MM.1S (cell line): ENCODE measurements around the gene IFI44.

Experiments
- DNase-seq: peaks from one replicate; pipeline ENCODE4 v3.0.0-alpha.2; 2015
- H2AFZ ChIP-seq: fragments of 300-600 bp; sonication (generic); 2 replicates; pipeline ENCODE4 v1.6.0; 2016; ENCODE audit warnings: antibody characterized with exemption, low read length
- H3F3A ChIP-seq: fragments of 300-600 bp; sonication (generic); 2 replicates; pipeline ENCODE4 v1.6.1; 2016; ENCODE audit warnings: mild to moderate bottlenecking, antibody characterized with exemption, low read length, moderate library complexity, mixed read lengths; ENCODE audit not compliant: insufficient read depth
- H3K27ac ChIP-seq: fragments of 300-600 bp; sonication (generic); 2 replicates; pipeline ENCODE4 v1.5.1; 2016; ENCODE audit warnings: mild to moderate bottlenecking, low read length
- H3K27me3 ChIP-seq: fragments of 300-600 bp; sonication (generic); replicated peaks from 2 replicates; pipeline ENCODE4 v1.6.0; 2016; ENCODE audit warnings: low read length; ENCODE audit not compliant: insufficient read depth
- H3K36me3 ChIP-seq: fragments of 300-600 bp; sonication (generic); replicated peaks from 2 replicates; pipeline ENCODE4 v1.6.1; 2016; ENCODE audit warnings: mild to moderate bottlenecking, low read length, mixed read lengths; ENCODE audit not compliant: insufficient read depth
- H3K4me1 ChIP-seq: fragments of 300-600 bp; sonication (generic); 2 replicates; pipeline ENCODE4 v1.6.1; 2016; ENCODE audit warnings: low read length, mixed read lengths
- H3K4me2 ChIP-seq: fragments of 300-600 bp; sonication (generic); 2 replicates; pipeline ENCODE4 v1.6.0; 2016; ENCODE audit warnings: low read depth, low read length
- H3K4me3 ChIP-seq: fragments of 300-600 bp; sonication (generic); 2 replicates; pipeline ENCODE4 v1.5.1; 2016; ENCODE audit warnings: low read length, mixed read lengths
- H3K79me2 ChIP-seq: fragments of 300-600 bp; sonication (generic); 2 replicates; pipeline ENCODE4 v1.6.1; 2016; ENCODE audit warnings: mixed run types, low read length, mixed read lengths
- H3K9ac ChIP-seq: fragments of 300-600 bp; sonication (generic); 2 replicates; pipeline ENCODE4 v1.6.1; 2016; ENCODE audit warnings: low read length, mixed read lengths
- H3K9me2 ChIP-seq: fragments of 300-600 bp; sonication (generic); replicated peaks from 2 replicates; pipeline ENCODE4 v1.6.1; 2016; ENCODE audit warnings: mild to moderate bottlenecking, low read length, mixed read lengths; ENCODE audit not compliant: insufficient read depth
- H3K9me3 ChIP-seq: fragments of 300-600 bp; sonication (generic); replicated peaks from 2 replicates; pipeline ENCODE4 v1.6.1; 2016; ENCODE audit warnings: mild to moderate bottlenecking, low read length, mixed read lengths; ENCODE audit not compliant: insufficient read depth
- H4K20me1 ChIP-seq: fragments of 300-600 bp; sonication (generic); 2 replicates; pipeline ENCODE4 v1.6.1; 2016; ENCODE audit warnings: mild to moderate bottlenecking, low read length, moderate library complexity, mixed read lengths; ENCODE audit not compliant: insufficient read depth
- CTCF ChIP-seq: fragments of 300-600 bp; sonication (generic); IDR thresholded peaks from 2 replicates; pipeline ENCODE4 v1.5.1; 2016; ENCODE audit warnings: antibody characterized with exemption, low read length, mixed read lengths
- EZH2 ChIP-seq: fragments of 300-600 bp; sonication (generic); optimal IDR thresholded peaks from 2 replicates; pipeline ENCODE3; 2017; ENCODE audit warnings: low read depth, mild to moderate bottlenecking, antibody characterized with exemption, low read length, mixed read lengths
- EZH2phosphoT487 ChIP-seq: fragments of 300-600 bp; sonication (generic); IDR thresholded peaks from 2 replicates; pipeline ENCODE4 v1.6.1; 2018; ENCODE audit warnings: antibody characterized with exemption, low read length

The IFI44 gene

GRCh38 chr1:78651241-78651640, 1.6 kb downstream of the IFI44 start:
- Histone ChIP-seq H3K9me2 (no peaks in the 10 kb centered on the region), H2AFZ (no peak overlapping the region), H3K79me2 (no peaks in the 10 kb centered on the region), H3K9ac (no peak overlapping the region), H3F3A (no peaks in the 10 kb centered on the region; the same call in 1 of the 2 replicates), H3K4me3 (no peak overlapping the region), H3K9me3 (no peaks in the 10 kb centered on the region), H3K27ac (no peak overlapping the region), H3K4me2 (no peak overlapping the region), H3K27me3 (no peaks in the 10 kb centered on the region), H3K4me1 (peaks cover 11% of the 10 kb centered on the region), H4K20me1 (no peaks in the 10 kb centered on the region), H3K36me3 (no peaks in the 10 kb centered on the region)
- no peak for DNase-seq
- TF ChIP-seq EZH2phosphoT487: no peak
- TF ChIP-seq CTCF: no peak
- no peak for TF ChIP-seq EZH2

- H3K27ac ChIP-seq: no peak overlapping the region
- no peak overlapping the region for H3K4me3 ChIP-seq
- H3K9ac ChIP-seq: no peak overlapping the region
- TF ChIP-seq EZH2phosphoT487: no peak
- TF ChIP-seq EZH2: no peak
- no peak for TF ChIP-seq CTCF
- no peaks in the 10 kb centered on the region; the same call in 1 of the 2 replicates for H3F3A ChIP-seq
- peaks cover 11% of the 10 kb centered on the region for H3K4me1 ChIP-seq
- no peaks in the 10 kb centered on the region for H4K20me1 ChIP-seq
- no peaks in the 10 kb centered on the region for H3K36me3 ChIP-seq
- no peaks in the 10 kb centered on the region for H3K27me3 ChIP-seq
- no peak for DNase-seq
- no peaks in the 10 kb centered on the region for H3K9me3 ChIP-seq
- H2AFZ ChIP-seq: no peak overlapping the region
- no peaks in the 10 kb centered on the region for H3K79me2 ChIP-seq
- no peak overlapping the region for H3K4me2 ChIP-seq
- H3K9me2 ChIP-seq: no peaks in the 10 kb centered on the region
Observed at GRCh38 chr1:78652019-78652560, 2.5 kb downstream of the IFI44 start.

- no peaks in the 10 kb centered on the region for H3K36me3 ChIP-seq
- TF ChIP-seq CTCF: no peak
- no peaks in the 10 kb centered on the region for H3K79me2 ChIP-seq
- no peak overlapping the region for H3K4me3 ChIP-seq
- H3K9ac ChIP-seq: no peak overlapping the region
- H3K4me1 ChIP-seq: no peaks in the 10 kb centered on the region
- H3K4me2 ChIP-seq: no peak overlapping the region
- no peaks in the 10 kb centered on the region for H3K27me3 ChIP-seq
- no peak overlapping the region for H2AFZ ChIP-seq
- H4K20me1 ChIP-seq: no peaks in the 10 kb centered on the region
- DNase-seq: no peak
- no peaks in the 10 kb centered on the region for H3K9me3 ChIP-seq
- no peaks in the 10 kb centered on the region for H3F3A ChIP-seq
- H3K27ac ChIP-seq: no peak overlapping the region
- no peaks in the 10 kb centered on the region for H3K9me2 ChIP-seq
Observed at GRCh38 chr1:78658901-78659300, 9.3 kb downstream of the IFI44 start.
